Measurements from ENCODE around the gene PLCXD1. TPM values are rescaled to one million over a fixed set of nuclear protein-coding genes. Genes with fewer than 3 reads are reported as not detected.

Gene PLCXD1
- total and polyA plus RNA-seq, 4 donors = 13.4 to 41.5 (median 28.2) TPM

GRCh38 chrX:288561-288991, 7.4 kb downstream of the PLCXD1 start:
- Histone ChIP-seq H3K4me1 (ENCODE audit: control insufficient read depth in 5 of 5, insufficient read depth in 5 of 5, low read length in 5 of 5) (peaks cover 0 to 6% (median 0%) of the 10 kb centered on the region in 5 donors), H3K27me3 (ENCODE audit: control insufficient read depth in 3 of 3, insufficient read depth in 3 of 3, low read length in 2 of 3) (peaks cover 0 to 2% (median 0%) of the 10 kb centered on the region in 3 donors), H3K9me3 (ENCODE audit: control insufficient read depth in 4 of 4, insufficient read depth in 3 of 4, low read length in 3 of 4) (peaks cover 0 to 4% (median 1%) of the 10 kb centered on the region in 4 donors), H3K36me3 (ENCODE audit: control insufficient read depth in 4 of 4, insufficient read depth in 4 of 4, low read length in 4 of 4) (peaks cover 17 to 43% (median 36%) of the 10 kb centered on the region in 4 donors), H3K9ac (ENCODE audit: insufficient read depth in 1 of 2, low read length in 2 of 2) (no peak overlapping the region), H3K4me3 (no peak overlapping the region), H3K27ac (ENCODE audit: low read depth in 1 of 2, low read length in 1 of 2) (no peak overlapping the region)
- TF ChIP-seq, protein P1, sequence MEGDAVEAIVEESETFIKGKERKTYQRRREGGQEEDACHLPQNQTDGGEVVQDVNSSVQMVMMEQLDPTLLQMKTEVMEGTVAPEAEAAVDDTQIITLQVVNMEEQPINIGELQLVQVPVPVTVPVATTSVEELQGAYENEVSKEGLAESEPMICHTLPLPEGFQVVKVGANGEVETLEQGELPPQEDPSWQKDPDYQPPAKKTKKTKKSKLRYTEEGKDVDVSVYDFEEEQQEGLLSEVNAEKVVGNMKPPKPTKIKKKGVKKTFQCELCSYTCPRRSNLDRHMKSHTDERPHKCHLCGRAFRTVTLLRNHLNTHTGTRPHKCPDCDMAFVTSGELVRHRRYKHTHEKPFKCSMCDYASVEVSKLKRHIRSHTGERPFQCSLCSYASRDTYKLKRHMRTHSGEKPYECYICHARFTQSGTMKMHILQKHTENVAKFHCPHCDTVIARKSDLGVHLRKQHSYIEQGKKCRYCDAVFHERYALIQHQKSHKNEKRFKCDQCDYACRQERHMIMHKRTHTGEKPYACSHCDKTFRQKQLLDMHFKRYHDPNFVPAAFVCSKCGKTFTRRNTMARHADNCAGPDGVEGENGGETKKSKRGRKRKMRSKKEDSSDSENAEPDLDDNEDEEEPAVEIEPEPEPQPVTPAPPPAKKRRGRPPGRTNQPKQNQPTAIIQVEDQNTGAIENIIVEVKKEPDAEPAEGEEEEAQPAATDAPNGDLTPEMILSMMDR (IDR thresholded peaks at IDR 0.05; ENCODE audit: control extremely low read depth, extremely low read depth) = no peak
- ATAC-seq (ENCODE audit: insufficient read depth, low FRiP score) (no peak), DNase-seq (no peak)
- 97% methylated on average over 25 of the region's 25 CpGs for WGBS, 2 donors

DNA sequence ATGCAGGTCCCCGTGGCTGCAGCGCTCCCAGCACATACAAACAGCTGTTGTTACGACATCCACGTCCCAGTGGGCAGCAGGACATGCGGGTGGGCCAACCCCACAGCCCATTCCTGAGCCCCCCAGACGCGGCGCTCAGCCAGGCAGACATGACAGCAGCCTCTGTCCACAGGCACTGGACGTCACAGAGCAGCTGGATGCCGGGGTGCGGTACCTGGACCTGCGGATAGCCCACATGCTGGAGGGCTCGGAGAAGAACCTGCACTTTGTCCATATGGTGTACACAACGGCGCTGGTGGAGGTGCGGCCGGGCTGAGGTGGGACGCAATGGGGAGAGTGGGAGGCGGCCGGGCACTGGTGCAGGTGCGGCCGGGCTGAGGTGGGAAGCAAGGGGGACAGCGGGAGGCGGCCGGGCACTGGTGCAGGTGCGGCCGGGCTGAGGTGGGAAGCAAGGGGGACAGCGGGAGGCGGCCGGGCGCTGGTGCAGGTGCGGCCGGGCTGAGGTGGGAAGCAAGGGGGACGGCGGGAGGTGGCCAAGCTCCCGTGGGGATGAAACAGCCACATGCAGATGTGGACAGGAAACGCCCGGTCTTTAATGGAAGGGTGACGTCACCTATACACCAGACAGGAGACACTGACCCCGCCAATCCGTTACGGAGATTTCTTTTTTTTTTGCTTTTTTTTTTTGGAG, 9.4 kb downstream of the PLCXD1 start:
- H3K9me3 ChIP-seq (ENCODE audit: control insufficient read depth in 4 of 4, insufficient read depth in 3 of 4, low read length in 3 of 4) = peaks cover 0 to 6% (median 0%) of the 10 kb centered on the region in 4 donors
- peaks cover 0 to 2% (median 0%) of the 10 kb centered on the region in 5 donors for H3K4me1 ChIP-seq (ENCODE audit: control insufficient read depth in 5 of 5, insufficient read depth in 5 of 5, low read length in 5 of 5)
- WGBS, 2 donors = 92 to 94% methylated on average over 34 to 42 of the region's 42 CpGs
- ATAC-seq (ENCODE audit: insufficient read depth, low FRiP score) (no peak), DNase-seq (no peak)
- no peak overlapping the region for H3K4me3 ChIP-seq
- H3K36me3 ChIP-seq (ENCODE audit: control insufficient read depth in 4 of 4, insufficient read depth in 4 of 4, low read length in 4 of 4) = peaks cover 23 to 42% (median 34%) of the 10 kb centered on the region in 4 donors
- H3K27ac ChIP-seq (ENCODE audit: low read depth in 1 of 2, low read length in 1 of 2) = no peak overlapping the region
- no peak overlapping the region for H3K9ac ChIP-seq (ENCODE audit: insufficient read depth in 1 of 2, low read length in 2 of 2)
- H3K27me3 ChIP-seq (ENCODE audit: control insufficient read depth in 3 of 3, insufficient read depth in 3 of 3, low read length in 2 of 3) = no peaks in the 10 kb centered on the region
- TF ChIP-seq, protein P1 (IDR thresholded peaks at IDR 0.05; ENCODE audit: control extremely low read depth, extremely low read depth) = no peak

- Histone ChIP-seq H3K36me3 (ENCODE audit: control insufficient read depth in 4 of 4, insufficient read depth in 4 of 4, low read length in 4 of 4) (peaks cover 27 to 44% (median 36%) of the 10 kb centered on the region in 4 donors), H3K9me3 (ENCODE audit: control insufficient read depth in 4 of 4, insufficient read depth in 3 of 4, low read length in 3 of 4) (peaks cover 0 to 6% (median 0%) of the 10 kb centered on the region in 4 donors), H3K9ac (ENCODE audit: insufficient read depth in 1 of 2, low read length in 2 of 2) (no peak overlapping the region), H3K4me1 (ENCODE audit: control insufficient read depth in 5 of 5, insufficient read depth in 5 of 5, low read length in 5 of 5) (no peaks in the 10 kb centered on the region), H3K27ac (ENCODE audit: low read depth in 1 of 2, low read length in 1 of 2) (no peak overlapping the region), H3K27me3 (ENCODE audit: control insufficient read depth in 3 of 3, insufficient read depth in 3 of 3, low read length in 2 of 3) (no peaks in the 10 kb centered on the region), H3K4me3 (no peak overlapping the region)
- DNase-seq (no peak), ATAC-seq (ENCODE audit: insufficient read depth, low FRiP score) (no peak)
- 97% methylated on average over 29 of the region's 29 CpGs for WGBS, 2 donors
- TF ChIP-seq, protein P1 (IDR thresholded peaks at IDR 0.05; ENCODE audit: control extremely low read depth, extremely low read depth) = no peak
Observed at GRCh38 chrX:291411-291901, 10.3 kb downstream of the PLCXD1 start.
